ENCODE results near the gene PODXL.
A peak's percentile ranks its signal among the peaks of the same experiment; 100 is the strongest.

PODXL gene

GRCh38 chr7:131537571-131537978, 18.9 kb downstream of the PODXL start:
- Histone ChIP-seq H3K4me1 (ENCODE audit: control insufficient read depth, insufficient read depth, low read length, poor library complexity, severe bottlenecking) (peaks cover 46% of the 10 kb centered on the region), H3K4me3 (ENCODE audit: extremely low read depth, insufficient read depth, low read length, poor library complexity, severe bottlenecking) (no peak overlapping the region), H3K27ac (ENCODE audit: low read depth, low read length, severe bottlenecking) (peak overlapping the region; percentile 1), H3K9me3 (ENCODE audit: control insufficient read depth, low read length) (no peaks in the 10 kb centered on the region), H3K36me3 (ENCODE audit: control insufficient read depth, insufficient read depth, low read length) (peaks cover 60% of the 10 kb centered on the region)
- WGBS, 2 experiments (ENCODE audit: insufficient coverage in 2 of 2), result 91 to 97% methylated on average over 9 to 11 of the region's 12 CpGs

- H3K9me3 ChIP-seq (ENCODE audit: control insufficient read depth, low read length), result no peaks in the 10 kb centered on the region
- peaks cover 57% of the 10 kb centered on the region for H3K36me3 ChIP-seq (ENCODE audit: control insufficient read depth, insufficient read depth, low read length)
Measured at GRCh38 chr7:131536361-131536849, 20.0 kb downstream of the PODXL start.

GRCh38 chr7:131533566-131534561, 22.6 kb downstream of the PODXL start:
- no peak overlapping the region for H3K27ac ChIP-seq (ENCODE audit: low read depth, low read length, severe bottlenecking)
- peaks cover 25% of the 10 kb centered on the region for H3K4me1 ChIP-seq (ENCODE audit: control insufficient read depth, insufficient read depth, low read length, poor library complexity, severe bottlenecking)
- H3K36me3 ChIP-seq (ENCODE audit: control insufficient read depth, insufficient read depth, low read length), result peaks cover 46% of the 10 kb centered on the region
- no peaks in the 10 kb centered on the region for H3K9me3 ChIP-seq (ENCODE audit: control insufficient read depth, low read length)
- 90 to 100% methylated on average over 2 to 5 of the region's 15 CpGs for WGBS, 2 experiments (ENCODE audit: insufficient coverage in 2 of 2)
- H3K4me3 ChIP-seq (ENCODE audit: extremely low read depth, insufficient read depth, low read length, poor library complexity, severe bottlenecking), result no peak overlapping the region

More at GRCh38 chr7:131536361-131536849, 20.0 kb downstream of the PODXL start:
- Histone ChIP-seq H3K4me1 (ENCODE audit: control insufficient read depth, insufficient read depth, low read length, poor library complexity, severe bottlenecking) (peaks cover 39% of the 10 kb centered on the region), H3K4me3 (ENCODE audit: extremely low read depth, insufficient read depth, low read length, poor library complexity, severe bottlenecking) (no peak overlapping the region), H3K27ac (ENCODE audit: low read depth, low read length, severe bottlenecking) (no peak overlapping the region)
- WGBS, 2 experiments (ENCODE audit: insufficient coverage in 2 of 2), result 76 to 97% methylated on average over 5 to 6 of the region's 7 CpGs

DNA sequence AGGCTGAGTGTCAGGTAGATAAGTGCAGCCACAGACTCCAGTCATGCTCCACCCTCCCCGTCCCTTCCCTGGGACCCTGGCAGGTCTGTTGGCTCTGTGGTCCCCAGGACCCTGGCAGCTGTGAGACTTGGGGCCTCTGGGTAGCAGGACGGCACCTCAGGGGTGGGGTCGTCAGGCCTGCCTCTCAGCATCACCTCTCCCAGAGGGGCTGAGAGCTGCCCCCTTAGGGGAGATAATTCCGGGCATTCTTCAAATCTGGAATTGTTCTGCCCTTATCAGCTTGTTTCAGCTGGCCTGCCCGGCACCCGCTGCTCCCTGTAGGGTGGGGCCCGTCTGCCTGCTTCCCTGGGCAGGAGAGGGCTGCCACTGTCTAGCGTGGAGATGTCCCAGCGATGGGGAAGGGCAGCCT, 23.3 kb downstream of the PODXL start:
- H3K27ac ChIP-seq (ENCODE audit: low read depth, low read length, severe bottlenecking), result no peak overlapping the region
- 86 to 94% methylated on average over 8 of the region's 9 CpGs for WGBS, 2 experiments (ENCODE audit: insufficient coverage in 2 of 2)
- H3K9me3 ChIP-seq (ENCODE audit: control insufficient read depth, low read length), result no peaks in the 10 kb centered on the region
- H3K4me1 ChIP-seq (ENCODE audit: control insufficient read depth, insufficient read depth, low read length, poor library complexity, severe bottlenecking), result peaks cover 18% of the 10 kb centered on the region
- peaks cover 43% of the 10 kb centered on the region for H3K36me3 ChIP-seq (ENCODE audit: control insufficient read depth, insufficient read depth, low read length)
- no peak overlapping the region for H3K4me3 ChIP-seq (ENCODE audit: extremely low read depth, insufficient read depth, low read length, poor library complexity, severe bottlenecking)

- no peak overlapping the region for H3K4me3 ChIP-seq (ENCODE audit: extremely low read depth, insufficient read depth, low read length, poor library complexity, severe bottlenecking)
- WGBS, 2 experiments (ENCODE audit: insufficient coverage in 2 of 2), result 95 to 96% methylated on average over 7 to 9 of the region's 10 CpGs
- peaks cover 41% of the 10 kb centered on the region for H3K36me3 ChIP-seq (ENCODE audit: control insufficient read depth, insufficient read depth, low read length)
- no peak overlapping the region for H3K27ac ChIP-seq (ENCODE audit: low read depth, low read length, severe bottlenecking)
- H3K4me1 ChIP-seq (ENCODE audit: control insufficient read depth, insufficient read depth, low read length, poor library complexity, severe bottlenecking), result peaks cover 17% of the 10 kb centered on the region
- H3K9me3 ChIP-seq (ENCODE audit: control insufficient read depth, low read length), result no peaks in the 10 kb centered on the region
Measured at GRCh38 chr7:131532570-131533091, 23.8 kb downstream of the PODXL start.

DNA sequence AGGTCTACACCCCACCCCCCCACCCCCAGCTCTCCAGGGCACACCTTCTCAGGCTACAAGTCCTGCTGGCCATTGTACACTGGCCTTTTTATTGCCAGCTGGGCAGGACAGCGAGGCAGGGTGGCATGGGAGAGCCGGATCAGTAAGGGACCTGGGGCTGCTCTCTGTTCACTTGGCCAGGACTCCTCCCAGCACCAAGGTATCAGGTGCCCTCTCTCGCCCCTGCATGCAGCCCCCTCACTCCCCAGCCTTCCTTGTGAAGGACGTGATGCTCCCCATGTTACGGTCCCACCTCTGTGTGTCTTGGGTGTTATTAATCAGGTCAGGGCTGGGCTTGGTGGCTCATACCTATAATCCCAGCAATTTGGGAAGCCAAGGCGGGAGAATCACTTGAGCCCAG, 26.3 kb downstream of the PODXL start:
- no peak overlapping the region for H3K27ac ChIP-seq (ENCODE audit: low read depth, low read length, severe bottlenecking)
- peaks cover 20% of the 10 kb centered on the region for H3K4me1 ChIP-seq (ENCODE audit: control insufficient read depth, insufficient read depth, low read length, poor library complexity, severe bottlenecking)
- H3K36me3 ChIP-seq (ENCODE audit: control insufficient read depth, insufficient read depth, low read length), result peaks cover 34% of the 10 kb centered on the region
- no peak overlapping the region for H3K4me3 ChIP-seq (ENCODE audit: extremely low read depth, insufficient read depth, low read length, poor library complexity, severe bottlenecking)
- WGBS, 2 experiments (ENCODE audit: insufficient coverage in 2 of 2), result 97 to 100% methylated on average over 3 to 4 of the region's 6 CpGs
- no peaks in the 10 kb centered on the region for H3K9me3 ChIP-seq (ENCODE audit: control insufficient read depth, low read length)

- Histone ChIP-seq H3K9me3 (ENCODE audit: control insufficient read depth, low read length) (no peaks in the 10 kb centered on the region), H3K36me3 (ENCODE audit: control insufficient read depth, insufficient read depth, low read length) (peaks cover 29% of the 10 kb centered on the region), H3K4me1 (ENCODE audit: control insufficient read depth, insufficient read depth, low read length, poor library complexity, severe bottlenecking) (peaks cover 20% of the 10 kb centered on the region), H3K4me3 (ENCODE audit: extremely low read depth, insufficient read depth, low read length, poor library complexity, severe bottlenecking) (no peak overlapping the region), H3K27ac (ENCODE audit: low read depth, low read length, severe bottlenecking) (no peak overlapping the region)
- WGBS, 2 experiments (ENCODE audit: insufficient coverage in 2 of 2), result 97% methylated on average over 7 to 8 of the region's 11 CpGs
Measured at GRCh38 chr7:131529617-131530016, 26.8 kb downstream of the PODXL start.

- Histone ChIP-seq H3K9me3 (ENCODE audit: control insufficient read depth, low read length) (no peaks in the 10 kb centered on the region), H3K36me3 (ENCODE audit: control insufficient read depth, insufficient read depth, low read length) (peaks cover 25% of the 10 kb centered on the region), H3K4me3 (ENCODE audit: extremely low read depth, insufficient read depth, low read length, poor library complexity, severe bottlenecking) (no peak overlapping the region), H3K27ac (ENCODE audit: low read depth, low read length, severe bottlenecking) (no peak overlapping the region), H3K4me1 (ENCODE audit: control insufficient read depth, insufficient read depth, low read length, poor library complexity, severe bottlenecking) (peaks cover 19% of the 10 kb centered on the region)
- 44% methylated on average over 2 of the region's 3 CpGs; no CpG with 5 or more reads in 1 of the 2 experiments for WGBS, 2 experiments (ENCODE audit: insufficient coverage in 2 of 2)
Measured at GRCh38 chr7:131529179-131529578, 27.2 kb downstream of the PODXL start.

DNA sequence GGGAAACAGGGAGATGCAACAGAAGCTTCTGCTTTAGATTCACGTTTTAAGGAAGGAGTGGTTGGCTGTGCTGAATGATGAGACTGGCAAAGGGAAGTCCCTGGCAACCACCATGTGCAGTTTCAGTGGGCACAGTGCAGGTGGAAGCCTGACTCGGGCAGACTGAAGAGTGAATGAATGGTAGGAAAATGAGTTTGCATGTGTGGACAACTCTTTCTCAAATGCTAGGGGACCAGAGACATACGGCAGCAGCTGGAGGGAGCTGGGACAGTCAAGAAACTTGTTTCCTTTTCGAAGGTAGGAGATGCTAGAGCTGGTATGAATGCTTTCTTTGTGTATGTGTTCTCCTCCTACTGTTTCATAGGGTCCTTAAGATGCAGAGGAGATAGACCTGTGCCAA, 29.0 kb downstream of the PODXL start:
- WGBS, 2 experiments (ENCODE audit: insufficient coverage in 2 of 2), result 58 to 69% methylated on average over 3 to 4 of the region's 4 CpGs

DNA sequence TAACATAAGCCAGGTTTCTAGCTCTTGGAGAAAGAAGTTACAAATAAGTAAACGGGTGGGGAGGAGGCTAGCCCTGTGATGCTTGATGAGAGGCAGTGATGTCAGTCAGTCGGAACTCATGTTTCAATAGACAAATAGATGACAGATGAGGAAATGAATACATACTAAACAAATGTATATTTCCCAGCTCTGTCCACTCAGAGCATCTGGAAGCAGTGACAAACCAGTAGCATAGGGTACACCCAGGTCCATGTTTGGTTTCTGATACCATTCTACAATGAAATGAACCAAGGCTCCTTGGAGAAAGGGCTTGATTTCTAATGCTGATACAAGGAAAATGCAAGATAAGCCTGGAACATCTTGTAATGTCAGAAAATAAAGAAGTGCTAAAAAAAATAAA, 30.6 kb downstream of the PODXL start:
- H3K9me3 ChIP-seq (ENCODE audit: control insufficient read depth, low read length), result no peaks in the 10 kb centered on the region
- H3K4me3 ChIP-seq (ENCODE audit: extremely low read depth, insufficient read depth, low read length, poor library complexity, severe bottlenecking), result no peak overlapping the region
- H3K36me3 ChIP-seq (ENCODE audit: control insufficient read depth, insufficient read depth, low read length), result peaks cover 16% of the 10 kb centered on the region
- no CpG with 5 or more reads among the region's 2 CpGs for WGBS, 2 experiments (ENCODE audit: insufficient coverage in 2 of 2)
- no peak overlapping the region for H3K27ac ChIP-seq (ENCODE audit: low read depth, low read length, severe bottlenecking)
- H3K4me1 ChIP-seq (ENCODE audit: control insufficient read depth, insufficient read depth, low read length, poor library complexity, severe bottlenecking), result peaks cover 28% of the 10 kb centered on the region

More for the DNA sequence above, 29.0 kb downstream of the PODXL start:
- H3K4me3 ChIP-seq (ENCODE audit: extremely low read depth, insufficient read depth, low read length, poor library complexity, severe bottlenecking), result no peak overlapping the region
- peaks cover 18% of the 10 kb centered on the region for H3K36me3 ChIP-seq (ENCODE audit: control insufficient read depth, insufficient read depth, low read length)
- H3K9me3 ChIP-seq (ENCODE audit: control insufficient read depth, low read length), result no peaks in the 10 kb centered on the region
- no peak overlapping the region for H3K27ac ChIP-seq (ENCODE audit: low read depth, low read length, severe bottlenecking)
- peaks cover 23% of the 10 kb centered on the region for H3K4me1 ChIP-seq (ENCODE audit: control insufficient read depth, insufficient read depth, low read length, poor library complexity, severe bottlenecking)

GRCh38 chr7:131524703-131525102, 31.7 kb downstream of the PODXL start:
- H3K27ac ChIP-seq (ENCODE audit: low read depth, low read length, severe bottlenecking), result no peak overlapping the region
- H3K4me1 ChIP-seq (ENCODE audit: control insufficient read depth, insufficient read depth, low read length, poor library complexity, severe bottlenecking), result peaks cover 34% of the 10 kb centered on the region
- H3K36me3 ChIP-seq (ENCODE audit: control insufficient read depth, insufficient read depth, low read length), result peaks cover 25% of the 10 kb centered on the region
- H3K4me3 ChIP-seq (ENCODE audit: extremely low read depth, insufficient read depth, low read length, poor library complexity, severe bottlenecking), result no peak overlapping the region
- H3K9me3 ChIP-seq (ENCODE audit: control insufficient read depth, low read length), result no peaks in the 10 kb centered on the region
